ENCODE measurements around the gene MADD. TPM values are rescaled to one million over a fixed set of nuclear protein-coding genes. Genes with fewer than 3 reads are reported as not detected.
A peak's percentile ranks its signal among the peaks of the same experiment; 100 is the strongest.

Gene MADD
- total RNA-seq, 1 donor from 2014 or later = 28.8 TPM

DNA sequence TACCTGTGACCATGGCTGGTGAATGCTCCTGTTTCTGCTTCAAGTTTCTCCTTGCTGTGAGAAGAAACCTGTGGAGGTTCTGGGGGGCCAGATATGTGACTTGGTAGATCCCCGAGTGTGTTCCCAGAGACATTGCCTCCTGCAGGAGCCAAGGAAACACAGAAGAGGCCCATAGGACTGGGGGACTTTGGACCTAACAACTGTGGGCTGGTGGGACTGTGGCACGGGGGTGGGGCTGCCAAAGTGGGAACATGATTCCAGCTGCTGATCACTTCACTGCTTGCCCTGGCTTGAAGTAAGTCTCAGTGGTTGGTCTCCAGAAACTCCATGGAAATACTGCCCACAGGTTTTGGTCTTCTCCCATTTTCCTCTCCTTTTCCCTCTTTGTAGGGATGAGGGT lies 16.3 kb upstream of the MADD start:
- no peak for DNase-seq

DNA sequence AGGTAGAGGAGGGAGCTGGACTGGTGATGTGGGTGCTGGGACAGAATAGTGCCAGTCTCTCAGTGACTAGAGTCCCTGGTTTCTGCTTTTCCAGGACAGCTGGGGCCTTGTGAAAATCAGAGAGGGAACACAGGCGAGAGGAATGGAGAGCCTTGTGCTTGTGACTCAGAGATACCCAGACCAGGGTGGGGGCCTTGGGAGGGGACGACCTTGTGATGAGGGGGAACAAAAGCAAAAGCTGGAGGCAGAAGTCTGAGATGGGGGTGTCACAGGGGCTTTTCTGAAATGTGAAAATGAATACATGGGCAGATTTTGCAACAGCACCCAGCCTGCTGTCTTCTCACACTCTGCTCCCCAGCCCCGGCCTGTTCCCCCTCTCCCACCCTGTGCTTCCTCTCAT lies 15.5 kb upstream of the MADD start:
- no peak for DNase-seq

DNA sequence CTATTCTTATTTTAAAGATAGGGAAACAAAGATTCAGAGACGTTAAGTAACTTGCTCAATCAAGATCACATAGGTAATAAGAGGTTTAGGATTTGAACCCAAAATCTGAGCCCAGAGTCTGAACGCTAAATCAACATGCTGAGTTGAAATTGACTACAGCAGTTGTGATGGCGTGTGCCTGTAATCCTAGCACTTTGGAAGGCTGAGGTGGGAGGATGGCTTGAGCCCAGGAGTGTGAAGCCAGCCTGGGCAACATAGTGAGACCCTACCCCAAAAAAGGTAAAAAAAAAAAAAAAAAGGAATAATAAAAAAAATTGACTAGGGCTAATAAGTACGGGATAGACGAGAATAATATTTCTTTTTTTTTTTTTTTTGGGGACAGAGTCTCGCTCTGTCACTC lies 13.6 kb upstream of the MADD start:
- no peak for DNase-seq

DNA sequence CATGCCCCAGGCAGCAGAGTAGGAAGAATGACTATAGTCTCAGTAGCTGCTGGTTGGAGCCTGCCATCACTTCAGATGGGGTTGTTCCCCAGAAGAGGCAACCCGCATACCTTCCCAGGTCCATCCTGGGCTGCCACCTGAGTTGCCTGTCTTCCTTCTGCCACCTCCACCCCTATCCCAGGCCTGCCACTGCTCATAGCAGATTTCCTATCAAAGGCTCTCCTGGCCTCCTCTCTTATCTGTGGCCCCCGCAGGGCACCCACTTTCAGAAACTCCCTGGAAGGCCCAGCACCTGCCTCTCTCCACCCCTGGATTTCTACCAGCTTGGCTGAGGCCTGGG lies 12.8 kb upstream of the MADD start:
- DNase-seq = no peak

DNA sequence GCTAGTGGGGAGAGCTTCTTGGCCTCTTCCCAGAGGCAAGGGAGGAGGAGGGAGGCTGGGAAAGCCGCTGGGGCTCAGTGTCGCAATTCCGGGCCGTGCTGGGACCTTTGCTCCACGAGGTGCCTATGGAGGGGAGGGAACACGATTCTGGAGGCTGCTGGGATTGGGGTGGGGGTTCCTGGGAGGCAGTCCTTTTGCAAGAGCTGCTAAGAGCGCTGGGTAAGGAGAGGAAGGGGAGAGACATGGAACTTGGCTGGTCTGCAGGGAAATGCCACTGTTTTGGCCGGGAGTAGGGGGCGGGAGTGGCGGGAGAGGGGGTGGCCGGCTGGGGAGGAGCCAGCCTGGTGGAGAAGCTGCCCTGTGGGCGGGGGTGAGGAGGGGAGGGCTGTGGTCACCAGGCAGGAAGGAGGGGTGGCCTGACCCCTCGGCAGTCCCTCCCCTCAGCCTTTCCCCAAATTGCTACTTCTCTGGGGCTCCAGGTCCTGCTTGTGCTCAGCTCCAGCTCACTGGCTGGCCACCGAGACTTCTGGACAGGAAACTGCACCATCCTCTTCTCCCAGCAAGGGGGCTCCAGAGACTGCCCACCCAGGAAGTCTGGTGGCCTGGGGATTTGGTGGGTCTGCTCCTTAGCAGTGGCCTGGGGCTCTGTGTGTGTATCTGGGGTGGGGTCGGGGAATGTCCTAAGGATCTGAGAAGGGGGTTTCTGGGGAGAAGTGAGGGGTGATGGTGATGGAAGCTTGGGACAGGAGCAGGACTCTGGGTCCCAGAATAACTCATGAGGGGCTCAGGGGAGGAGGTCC lies 12.2 kb upstream of the MADD start, which contains the start of gene NR1H3:
Gene NR1H3, plus strand, starts transcription at position 480 of the 800 bp plus-strand sequence. CDS start 1,221 bp downstream, outside the sequence.
- DNase-seq = peak; percentile 59

DNA sequence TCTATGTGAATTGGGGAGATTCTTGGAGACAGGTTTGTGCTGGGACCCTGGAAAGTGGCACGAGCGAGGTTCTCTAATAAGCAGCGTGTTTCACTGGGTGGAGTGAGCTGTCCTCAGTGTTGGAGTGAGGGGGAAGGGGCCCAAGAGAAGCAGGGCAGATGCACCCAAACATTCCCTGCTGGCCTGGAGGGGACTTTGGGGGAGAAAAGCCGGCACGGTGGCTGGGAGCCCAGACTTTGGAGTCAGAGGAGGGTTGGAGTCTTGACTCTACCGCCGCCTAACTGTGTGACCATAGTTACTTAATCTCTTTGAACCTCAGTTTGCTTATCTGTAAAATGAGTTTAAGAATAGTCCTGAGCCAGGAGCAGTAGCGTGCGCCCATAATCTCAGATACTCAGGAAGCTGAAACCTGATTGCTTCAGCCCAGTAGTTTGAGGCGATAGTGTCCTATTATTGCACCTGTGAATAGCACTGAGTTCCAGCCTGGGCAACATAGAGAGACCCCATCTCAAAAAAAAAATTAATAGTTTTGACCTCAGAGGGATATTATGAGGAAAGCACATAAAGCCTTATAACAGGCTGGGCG lies 11.5 kb upstream of the MADD start:
- DNase-seq = no peak

DNA sequence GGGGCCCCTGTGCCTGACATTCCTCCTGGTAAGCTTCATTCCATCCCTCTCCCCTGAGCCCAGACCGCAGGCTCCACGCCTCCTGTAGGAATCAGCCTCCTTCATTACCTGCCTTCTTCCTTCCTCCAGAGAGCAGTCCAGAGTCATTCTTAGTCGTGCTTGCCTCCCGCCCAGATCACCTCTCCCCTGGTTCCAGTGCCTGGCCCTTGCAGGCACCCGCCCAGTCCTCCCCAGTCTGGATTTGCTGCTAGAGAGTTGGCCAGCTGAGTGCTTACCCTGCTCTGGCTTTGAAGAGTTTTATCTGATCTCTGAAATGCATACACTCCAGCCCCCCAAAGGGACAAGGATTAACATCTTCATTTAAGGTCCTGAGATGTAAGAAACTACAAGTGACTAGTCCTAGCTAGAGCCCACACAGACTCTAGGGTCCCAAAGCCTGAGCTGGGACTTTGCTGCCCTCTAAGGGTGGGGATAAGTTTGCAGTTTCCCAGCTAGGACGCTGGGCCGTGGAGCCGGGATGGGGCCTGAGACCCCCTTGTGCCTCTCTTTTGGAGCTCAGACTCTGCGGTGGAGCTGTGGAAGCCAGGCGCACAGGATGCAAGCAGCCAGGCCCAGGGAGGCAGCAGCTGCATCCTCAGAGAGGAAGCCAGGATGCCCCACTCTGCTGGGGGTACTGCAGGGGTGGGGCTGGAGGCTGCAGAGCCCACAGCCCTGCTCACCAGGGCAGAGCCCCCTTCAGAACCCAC lies 10.5 kb upstream of the MADD start:
- DNase-seq = no peak

DNA sequence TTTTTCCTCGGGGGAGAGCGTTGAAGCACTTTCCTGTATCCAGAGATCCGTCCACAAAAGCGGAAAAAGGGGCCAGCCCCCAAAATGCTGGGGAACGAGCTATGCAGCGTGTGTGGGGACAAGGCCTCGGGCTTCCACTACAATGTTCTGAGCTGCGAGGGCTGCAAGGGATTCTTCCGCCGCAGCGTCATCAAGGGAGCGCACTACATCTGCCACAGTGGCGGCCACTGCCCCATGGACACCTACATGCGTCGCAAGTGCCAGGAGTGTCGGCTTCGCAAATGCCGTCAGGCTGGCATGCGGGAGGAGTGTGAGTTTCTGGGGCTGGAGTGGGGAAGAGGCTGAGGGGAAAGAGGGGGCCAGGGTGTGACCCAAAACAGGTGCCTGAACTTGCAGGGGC lies 9.6 kb upstream of the MADD start:
- DNase-seq = no peak

DNA sequence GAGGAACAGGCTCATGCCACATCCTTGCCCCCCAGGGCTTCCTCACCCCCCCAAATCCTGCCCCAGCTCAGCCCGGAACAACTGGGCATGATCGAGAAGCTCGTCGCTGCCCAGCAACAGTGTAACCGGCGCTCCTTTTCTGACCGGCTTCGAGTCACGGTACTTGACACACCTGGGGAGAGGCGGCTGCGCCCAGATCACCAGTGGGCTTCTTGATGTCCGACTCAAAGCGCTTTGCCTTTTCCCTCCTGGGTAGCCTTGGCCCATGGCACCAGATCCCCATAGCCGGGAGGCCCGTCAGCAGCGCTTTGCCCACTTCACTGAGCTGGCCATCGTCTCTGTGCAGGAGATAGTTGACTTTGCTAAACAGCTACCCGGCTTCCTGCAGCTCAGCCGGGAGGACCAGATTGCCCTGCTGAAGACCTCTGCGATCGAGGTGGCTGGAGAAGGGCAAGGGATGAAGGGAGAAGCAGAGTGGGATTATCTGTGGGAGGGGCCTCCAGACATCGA lies 8.6 kb upstream of the MADD start:
- DNase-seq = no peak

DNA sequence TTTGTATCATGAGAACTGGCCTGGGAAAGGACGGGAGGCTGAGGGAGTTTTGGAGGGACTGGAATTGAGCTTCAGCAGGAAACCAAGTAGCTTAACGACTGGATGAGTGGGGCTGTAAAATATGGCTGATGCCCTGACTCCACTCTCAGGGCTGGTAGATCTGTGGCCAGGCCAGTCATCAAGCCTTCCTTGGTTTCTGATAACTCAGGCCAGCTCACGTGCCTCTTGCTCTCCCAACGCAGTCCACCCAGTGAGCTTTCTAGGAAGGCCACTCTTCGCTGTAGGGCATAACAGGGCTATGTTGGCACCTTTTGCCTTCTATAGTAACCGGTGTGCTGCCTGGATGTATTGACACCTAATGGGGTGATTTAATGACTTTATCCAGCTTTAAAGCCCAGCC lies 5.8 kb upstream of the MADD start:
- DNase-seq = no peak

DNA sequence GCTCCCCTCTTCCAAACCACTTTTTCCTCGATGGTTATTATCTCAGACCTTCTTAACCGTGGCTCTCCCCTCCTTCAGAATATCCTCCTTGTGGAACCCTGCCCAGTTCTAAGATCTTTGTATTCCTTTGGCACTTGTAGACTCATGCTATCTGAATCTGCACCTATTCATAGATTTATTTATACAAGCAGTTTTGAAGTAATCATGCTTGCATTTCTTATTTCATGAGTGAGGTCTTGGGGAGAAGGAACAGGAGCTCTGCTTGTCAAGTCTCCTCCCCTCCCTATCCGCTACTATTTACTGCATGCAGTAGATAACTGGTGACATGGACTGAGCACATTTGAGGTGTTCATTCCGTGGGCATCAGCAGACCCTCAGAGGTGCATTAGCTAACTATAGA lies 5.4 kb upstream of the MADD start:
- DNase-seq = no peak

DNA sequence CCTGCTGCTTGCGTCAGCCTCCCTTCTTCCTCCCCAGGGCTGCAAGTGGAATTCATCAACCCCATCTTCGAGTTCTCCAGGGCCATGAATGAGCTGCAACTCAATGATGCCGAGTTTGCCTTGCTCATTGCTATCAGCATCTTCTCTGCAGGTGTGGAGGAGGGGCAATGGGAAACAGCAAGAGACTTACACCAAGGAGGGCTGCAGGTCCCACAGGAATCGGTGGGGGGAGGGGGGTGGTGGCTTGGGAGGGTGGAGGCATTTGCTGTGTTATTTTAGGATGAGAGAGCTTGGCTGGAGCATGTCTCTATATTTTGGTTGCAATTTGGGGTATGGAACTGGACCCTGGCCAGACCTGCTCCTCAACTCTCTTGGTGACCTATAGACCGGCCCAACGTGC lies 2.1 kb upstream of the MADD start:
- DNase-seq = no peak

DNA sequence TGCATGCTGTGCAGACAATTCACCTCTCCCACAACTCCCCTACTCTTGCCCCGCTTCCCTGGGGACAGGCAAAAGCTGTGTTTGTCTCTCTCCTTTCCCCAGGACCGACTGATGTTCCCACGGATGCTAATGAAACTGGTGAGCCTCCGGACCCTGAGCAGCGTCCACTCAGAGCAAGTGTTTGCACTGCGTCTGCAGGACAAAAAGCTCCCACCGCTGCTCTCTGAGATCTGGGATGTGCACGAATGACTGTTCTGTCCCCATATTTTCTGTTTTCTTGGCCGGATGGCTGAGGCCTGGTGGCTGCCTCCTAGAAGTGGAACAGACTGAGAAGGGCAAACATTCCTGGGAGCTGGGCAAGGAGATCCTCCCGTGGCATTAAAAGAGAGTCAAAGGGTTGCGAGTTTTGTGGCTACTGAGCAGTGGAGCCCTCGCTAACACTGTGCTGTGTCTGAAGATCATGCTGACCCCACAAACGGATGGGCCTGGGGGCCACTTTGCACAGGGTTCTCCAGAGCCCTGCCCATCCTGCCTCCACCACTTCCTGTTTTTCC lies 1.4 kb upstream of the MADD start:
- DNase-seq = no peak

DNA sequence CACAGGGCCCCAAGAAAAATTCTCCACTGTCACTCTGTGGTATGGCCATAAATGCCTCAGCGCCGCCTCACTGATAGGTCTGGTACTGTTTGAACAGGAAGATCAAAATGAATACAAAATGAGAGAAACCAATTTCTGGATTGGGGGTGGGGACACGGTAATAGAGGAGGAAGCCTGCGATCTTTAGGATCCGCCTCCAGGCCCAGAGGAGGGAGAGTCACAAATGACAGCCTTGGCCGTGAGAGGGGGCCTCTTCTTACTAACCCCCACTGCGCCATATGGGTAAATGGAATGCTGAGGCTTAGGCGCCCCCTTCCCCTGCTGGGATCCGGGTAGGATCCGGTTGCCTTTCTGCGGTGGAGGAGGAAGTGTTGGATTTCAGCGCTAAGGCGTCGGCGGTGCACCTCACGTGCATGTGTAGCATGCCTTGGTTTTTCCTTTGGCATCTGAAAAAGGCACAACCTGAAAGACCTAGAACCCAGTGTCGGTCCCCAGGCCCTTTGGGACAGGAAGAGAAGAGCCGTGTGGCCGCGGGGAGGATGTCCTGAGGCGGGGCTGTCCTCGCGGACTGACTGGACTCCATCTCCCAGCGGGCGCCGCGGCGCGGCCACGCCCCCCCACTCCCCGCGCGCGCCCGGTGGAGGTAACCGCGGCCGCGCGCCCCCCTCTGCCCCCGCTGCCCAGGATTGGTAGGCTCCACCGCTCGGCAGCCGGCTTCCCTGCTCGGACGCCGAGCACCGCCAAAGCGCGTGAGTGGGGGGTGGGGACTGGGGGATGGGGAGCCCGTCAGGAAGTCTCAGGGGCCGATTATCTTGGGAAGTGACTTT lies 718 bp upstream of the MADD start:
- DNase-seq = peak; percentile 88

DNA sequence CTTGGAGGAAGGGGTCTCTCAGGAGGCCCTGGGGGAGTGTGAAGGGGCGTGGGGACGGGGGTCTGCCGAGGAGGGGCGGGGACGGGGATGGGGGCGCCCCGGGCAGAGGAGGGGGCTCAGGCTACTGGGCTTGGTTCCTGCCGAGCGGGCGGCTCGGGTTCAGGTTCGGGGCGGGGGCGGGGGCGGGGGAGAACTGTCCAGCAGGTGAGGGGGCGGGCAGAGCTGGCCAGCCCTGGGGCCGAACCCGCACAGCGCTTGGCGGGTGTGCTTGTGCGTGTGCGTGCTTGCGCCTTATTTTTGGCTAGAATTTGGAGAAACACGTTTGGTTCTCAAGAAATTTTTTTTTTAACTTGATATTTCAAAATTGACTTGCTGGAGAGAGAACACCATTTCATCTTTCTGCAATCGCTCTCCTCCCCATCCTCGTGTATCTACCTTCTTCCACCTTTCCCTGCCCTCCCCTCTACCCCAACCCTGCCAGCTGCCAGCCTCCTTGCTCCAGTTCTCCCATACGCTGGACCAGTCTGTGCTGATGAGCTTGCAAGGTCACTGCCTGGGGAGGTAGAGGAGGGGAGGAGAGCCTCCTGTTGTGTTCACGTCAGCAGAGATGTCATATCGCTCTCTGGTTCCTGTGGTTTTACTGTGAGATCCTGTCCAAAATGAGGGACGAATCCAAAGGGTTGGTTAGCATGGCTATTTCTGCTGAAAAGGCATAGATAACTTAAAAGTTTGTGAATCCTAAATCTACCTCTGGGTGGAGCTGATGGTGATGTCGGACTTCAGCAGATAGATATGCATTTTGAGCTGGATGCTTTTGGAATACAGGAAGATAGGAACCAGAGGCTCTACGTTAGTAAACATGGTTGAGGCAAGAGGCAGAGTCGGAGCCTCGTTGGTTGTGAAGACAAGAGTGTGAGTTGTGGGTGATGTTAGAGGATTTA lies 668 bp downstream of the MADD start:
- DNase-seq = peak; percentile 60

DNA sequence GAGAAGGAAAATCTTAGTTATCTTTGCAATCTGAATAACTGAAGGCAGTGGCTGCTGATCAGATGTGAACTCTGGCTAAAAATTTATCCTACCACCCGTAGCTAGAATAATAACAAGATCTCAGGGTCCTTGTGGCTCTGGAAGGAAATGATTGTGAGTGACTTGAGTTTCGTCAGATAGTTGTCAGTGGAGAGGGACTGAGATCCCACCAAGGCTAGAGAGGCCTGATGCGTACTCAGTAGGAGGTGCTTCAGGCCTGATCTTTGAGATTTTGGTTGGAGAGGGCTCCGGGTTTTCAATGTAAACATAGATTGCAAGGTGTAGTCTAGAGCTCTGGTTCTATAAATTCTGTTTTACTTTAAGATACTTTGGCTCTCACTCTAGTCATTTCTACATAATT lies 1.4 kb downstream of the MADD start:
- no peak for DNase-seq

DNA sequence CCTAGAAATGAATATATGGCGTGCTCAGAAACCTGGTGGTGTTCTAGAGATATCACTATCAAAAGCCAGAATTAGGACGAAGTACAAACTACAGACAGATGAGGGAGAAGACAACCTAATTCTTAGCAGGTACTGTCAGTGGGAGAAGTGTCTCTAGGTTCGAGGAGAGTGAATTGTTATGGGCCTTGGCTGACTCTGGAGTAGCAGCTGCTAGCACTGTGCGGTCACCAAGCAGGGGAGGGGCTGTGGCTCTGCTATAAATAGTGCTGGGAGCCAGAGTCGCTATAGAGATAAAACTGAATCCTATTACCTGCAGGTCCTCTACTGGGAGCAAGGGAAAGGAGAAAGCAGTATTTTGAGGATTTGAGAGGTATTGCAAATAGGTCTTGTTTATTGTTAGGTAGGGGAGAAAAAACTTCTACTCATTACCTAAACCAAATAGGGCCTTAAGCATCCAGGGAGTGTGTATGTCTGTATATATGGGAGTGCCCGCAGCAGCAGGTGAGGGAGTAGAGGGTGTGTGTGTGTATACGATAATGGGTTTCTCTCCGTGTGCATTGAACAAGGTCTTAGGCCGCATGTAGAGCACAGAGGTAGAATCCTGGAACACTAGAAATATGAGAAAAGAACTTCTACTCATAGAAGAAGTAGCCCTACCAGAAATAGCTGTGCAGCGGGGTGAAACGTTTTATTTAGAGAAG lies 2.2 kb downstream of the MADD start:
- DNase-seq = no peak

DNA sequence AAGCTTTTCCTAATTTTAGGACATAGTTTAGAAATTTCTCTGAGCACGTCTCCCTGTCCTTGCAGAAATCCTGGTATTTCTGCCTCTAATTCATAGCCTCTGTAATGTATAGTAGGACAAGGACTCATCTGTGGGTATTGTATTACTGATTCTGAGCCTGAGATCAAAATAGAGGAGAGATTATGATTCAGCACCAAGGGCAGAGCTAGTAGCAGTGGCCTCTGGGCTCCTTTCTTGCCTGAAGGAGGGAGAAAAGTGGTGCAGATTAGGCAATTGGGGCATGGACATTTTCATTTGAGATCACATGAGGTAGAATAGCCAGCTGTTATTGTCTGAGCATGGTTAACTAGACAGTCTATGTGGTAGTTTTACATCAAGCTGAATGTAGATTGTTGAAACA lies 2.8 kb downstream of the MADD start:
- no peak for DNase-seq

DNA sequence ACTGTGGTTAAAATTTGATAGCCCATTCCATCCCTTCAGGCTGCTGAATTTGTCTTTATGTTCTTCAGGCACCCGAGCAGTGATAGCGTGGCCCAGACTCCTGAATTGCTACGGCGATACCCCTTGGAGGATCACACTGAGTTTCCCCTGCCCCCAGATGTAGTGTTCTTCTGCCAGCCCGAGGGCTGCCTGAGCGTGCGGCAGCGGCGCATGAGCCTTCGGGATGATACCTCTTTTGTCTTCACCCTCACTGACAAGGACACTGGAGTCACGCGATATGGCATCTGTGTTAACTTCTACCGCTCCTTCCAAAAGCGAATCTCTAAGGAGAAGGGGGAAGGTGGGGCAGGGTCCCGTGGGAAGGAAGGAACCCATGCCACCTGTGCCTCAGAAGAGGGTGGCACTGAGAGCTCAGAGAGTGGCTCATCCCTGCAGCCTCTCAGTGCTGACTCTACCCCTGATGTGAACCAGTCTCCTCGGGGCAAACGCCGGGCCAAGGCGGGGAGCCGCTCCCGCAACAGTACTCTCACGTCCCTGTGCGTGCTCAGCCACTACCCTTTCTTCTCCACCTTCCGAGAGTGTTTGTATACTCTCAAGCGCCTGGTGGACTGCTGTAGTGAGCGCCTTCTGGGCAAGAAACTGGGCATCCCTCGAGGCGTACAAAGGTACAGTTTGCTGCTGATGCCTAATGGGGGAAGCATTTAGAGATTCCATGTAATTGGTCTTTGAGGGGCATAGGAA lies 4.7 kb downstream of the MADD start:
- DNase-seq = no peak

DNA sequence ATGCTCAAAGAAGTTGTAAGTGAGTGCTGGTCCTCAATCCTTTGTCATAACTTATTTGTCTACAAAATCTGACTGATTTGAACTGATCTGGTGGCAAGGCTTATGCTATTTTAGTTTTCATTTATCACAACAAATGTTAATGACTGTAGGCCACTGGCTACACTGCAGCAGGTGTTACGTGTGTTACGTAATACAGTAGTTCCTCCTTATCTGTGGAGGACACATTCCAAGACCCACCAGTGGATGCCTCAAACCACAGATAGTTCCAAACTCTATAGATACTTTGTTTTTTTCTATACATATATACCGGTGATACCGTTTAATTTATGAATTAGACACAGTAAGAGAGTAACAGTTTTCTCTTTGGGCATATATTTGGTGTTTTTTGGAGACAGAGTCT lies 7.0 kb downstream of the MADD start:
- DNase-seq = no peak

Measured in skin of body (tissue), 2 donors.